Neural cell (in vitro differentiated cells): Measurements from ENCODE around the gene DGLUCY. TPM values are rescaled to one million over a fixed set of nuclear protein-coding genes. Genes with fewer than 3 reads are reported as not detected.
A peak's percentile ranks its signal among the peaks of the same experiment; 100 is the strongest.

Experiments used
- H2AFZ ChIP-seq: fragments of 200-600, 300-800 bp; sonication (generic), shearing (Covaris generic); 2 replicates; pipeline ENCODE4 v1.6.0; 2014; ENCODE audit warnings: low read depth, mild to moderate bottlenecking, antibody characterized with exemption, low read length, moderate library complexity
- H3F3A ChIP-seq: fragments of 200-600 bp; shearing (Covaris generic); 2 replicates; pipeline ENCODE4 v1.6.1; 2016; ENCODE audit warnings: mild to moderate bottlenecking, moderate library complexity, mixed read lengths, antibody characterized with exemption, low read length; ENCODE audit not compliant: insufficient read depth, poor library complexity, severe bottlenecking
- H3K27ac ChIP-seq: fragments of 200-600, 300-800 bp; sonication (generic), shearing (Covaris generic); 2 replicates; pipeline ENCODE4 v1.5.1; 2014; ENCODE audit warnings: mild to moderate bottlenecking, low read length, moderate library complexity
- H3K27me3 ChIP-seq: fragments of 300-800, 200-600 bp; sonication (generic), shearing (Covaris generic); 2 replicates; pipeline ENCODE4 v1.6.0; 2014; ENCODE audit warnings: mild to moderate bottlenecking, low read depth, low read length, moderate library complexity; ENCODE audit not compliant: insufficient read depth
- H3K36me3 ChIP-seq: fragments of 300-800, 200-600 bp; sonication (generic), shearing (Covaris generic); 2 replicates; pipeline ENCODE4 v1.5.1; 2014; ENCODE audit warnings: mild to moderate bottlenecking, antibody characterized with exemption, low read length, moderate library complexity; ENCODE audit not compliant: insufficient read depth
- H3K4me2 ChIP-seq: fragments of 300-800, 200-600 bp; sonication (generic), shearing (Covaris generic); 2 replicates; pipeline ENCODE4 v1.6.0; 2014; ENCODE audit warnings: mild to moderate bottlenecking, low read length
- H3K4me3 ChIP-seq: fragments of 300-800, 200-600 bp; sonication (generic), shearing (Covaris generic); 2 replicates; pipeline ENCODE4 v1.5.1; 2014; ENCODE audit warnings: mild to moderate bottlenecking, low read length, moderate library complexity
- H3K79me2 ChIP-seq: fragments of 200-600 bp; shearing (Covaris generic); replicated peaks from 2 replicates; pipeline ENCODE4 v1.6.0; 2014; ENCODE audit warnings: mild to moderate bottlenecking, low read length, moderate library complexity; ENCODE audit not compliant: insufficient read depth
- H3K9ac ChIP-seq: fragments of 300-800, 200-600 bp; sonication (generic), shearing (Covaris generic); 2 replicates; pipeline ENCODE4 v1.6.1; 2016; ENCODE audit warnings: mild to moderate bottlenecking, low read length, mixed read lengths
- H3K9me2 ChIP-seq: fragments of 200-600 bp; shearing (Covaris generic); 2 replicates; pipeline ENCODE4 v1.6.1; 2016; ENCODE audit warnings: mild to moderate bottlenecking, low read length, mixed read lengths; ENCODE audit not compliant: insufficient read depth
- H3K9me3 ChIP-seq: fragments of 200-600, 300-800 bp; sonication (generic), shearing (Covaris generic); 2 replicates; pipeline ENCODE4 v1.6.1; 2016; ENCODE audit warnings: mild to moderate bottlenecking, mixed run types, low read length, moderate library complexity, mixed read lengths
- H4K20me1 ChIP-seq: fragments of 200-600 bp; shearing (Covaris generic); 2 replicates; pipeline ENCODE4 v1.6.1; 2016; ENCODE audit warnings: mild to moderate bottlenecking, mixed run types; ENCODE audit not compliant: insufficient read depth
- CTCF ChIP-seq: fragments of 450-650 bp; IDR thresholded peaks from 2 replicates; pipeline ENCODE4 v1.5.1; 2014; ENCODE audit warnings: antibody characterized with exemption, mild to moderate bottlenecking, moderate library complexity; ENCODE audit not compliant: poor library complexity, severe bottlenecking
- EP300 ChIP-seq: fragments of 450-650 bp; conservative IDR thresholded peaks from 2 replicates; pipeline ENCODE4 v1.6.1; 2014; ENCODE audit warnings: antibody characterized with exemption, mild to moderate bottlenecking, moderate library complexity; ENCODE audit not compliant: poor library complexity, severe bottlenecking
- EZH2 ChIP-seq: fragments of 200-600, 300-800 bp; shearing (Covaris generic), sonication (generic); IDR thresholded peaks from 2 replicates; pipeline ENCODE4 v1.6.1; 2014; ENCODE audit warnings: antibody characterized with exemption, low read length, borderline replicate concordance, mild to moderate bottlenecking; ENCODE audit not compliant: insufficient read depth, poor library complexity, severe bottlenecking
- MXI1 ChIP-seq: fragments of 450-650 bp; conservative IDR thresholded peaks from 2 replicates; pipeline ENCODE4 v1.6.1; 2014; ENCODE audit warnings: antibody characterized with exemption, mild to moderate bottlenecking; ENCODE audit not compliant: poor library complexity, severe bottlenecking
- POLR2AphosphoS5 ChIP-seq: IDR thresholded peaks from 2 replicates; pipeline ENCODE4 v1.6.1; 2012
- RAD21 ChIP-seq: fragments of 450-650 bp; conservative IDR thresholded peaks from 2 replicates; pipeline ENCODE4 v1.6.1; 2014; ENCODE audit warnings: antibody characterized with exemption, mild to moderate bottlenecking, moderate library complexity
- REST ChIP-seq: IDR thresholded peaks from 2 replicates; pipeline ENCODE4 v1.6.1; 2012; ENCODE audit warnings: borderline replicate concordance
- SMC3 ChIP-seq: fragments of 450-650 bp; conservative IDR thresholded peaks from 2 replicates; pipeline ENCODE4 v1.6.1; 2014; ENCODE audit warnings: antibody characterized with exemption, mild to moderate bottlenecking, moderate library complexity; ENCODE audit not compliant: poor library complexity
- TAF1 ChIP-seq: IDR thresholded peaks from 2 replicates; pipeline ENCODE4 v1.6.1; 2012; ENCODE audit warnings: low read depth
- polyA plus RNA-seq: library from polyadenylated mRNA; depleted of rRNA; stranded (reverse); fragments of >200 nt; gene quantifications from 2 replicates; pipeline ENCODE4 v1.2.3, GENCODE V29; 2014

Gene DGLUCY
- polyA plus RNA-seq, 1 donor from 2014 or later: 30.5 TPM

GRCh38 chr14:91112194-91112593 is 1.7 kb upstream of the DGLUCY start:
- Histone ChIP-seq H3K79me2 (no peaks in the 10 kb centered on the region), H3K9ac (no peak overlapping the region), H3K4me2 (no peak overlapping the region), H3K27me3 (no peaks in the 10 kb centered on the region), H2AFZ (no peak overlapping the region), H3K27ac (no peak overlapping the region), H3K36me3 (no peaks in the 10 kb centered on the region), H3K4me3 (no peak overlapping the region), H3F3A (no peaks in the 10 kb centered on the region), H4K20me1 (no peaks in the 10 kb centered on the region), H3K9me3 (no peaks in the 10 kb centered on the region), H3K9me2 (no peaks in the 10 kb centered on the region)
- TF ChIP-seq EZH2 (no peak), MXI1 (no peak), TAF1 (no peak), EP300 (no peak), SMC3 (no peak), RAD21 (no peak), REST (no peak), POLR2AphosphoS5 (no peak), CTCF (no peak)

GRCh38 chr14:91114079-91115065 is 499 bp downstream of the DGLUCY start:
- no peaks in the 10 kb centered on the region for H3K36me3 ChIP-seq
- H3K9me2 ChIP-seq: no peaks in the 10 kb centered on the region
- H3K27ac ChIP-seq: peak overlapping the region; percentile 55
- no peaks in the 10 kb centered on the region for H4K20me1 ChIP-seq
- TF ChIP-seq POLR2AphosphoS5 (peak; percentile 78), RAD21 (no peak)
- peak overlapping the region; percentile 65 for H3K9ac ChIP-seq
- no peaks in the 10 kb centered on the region for H3K27me3 ChIP-seq
- peak overlapping the region; percentile 74 for H2AFZ ChIP-seq
- H3K79me2 ChIP-seq: no peaks in the 10 kb centered on the region
- peak overlapping the region; percentile 87 for H3K4me2 ChIP-seq
- peak overlapping the region; percentile 66 for H3K4me3 ChIP-seq
- no peaks in the 10 kb centered on the region for H3K9me3 ChIP-seq
- H3F3A ChIP-seq: no peaks in the 10 kb centered on the region
